Nephron progenitor cell (in vitro differentiated cells): ENCODE data around the gene WDFY3.

Experiments
- DNase-seq: peaks from one replicate; pipeline ENCODE4 v3.0.0; 2021
- H3K27ac Mint-ChIP-seq: 2 replicates; pipeline ENCODE4 v1.8.0; 2021; ENCODE audit warnings: mild to moderate bottlenecking, moderate library complexity, mixed read lengths
- H3K27me3 Mint-ChIP-seq: 2 replicates; pipeline ENCODE4 v1.8.0; 2021; ENCODE audit warnings: mild to moderate bottlenecking, low read depth, mixed read lengths; ENCODE audit not compliant: poor library complexity
- H3K36me3 Mint-ChIP-seq: 2 replicates; pipeline ENCODE4 v1.8.0; 2021; ENCODE audit warnings: low read depth, mixed read lengths
- H3K4me1 Mint-ChIP-seq: 2 replicates; pipeline ENCODE4 v1.8.0; 2021; ENCODE audit warnings: mixed read lengths
- H3K4me3 Mint-ChIP-seq: 2 replicates; pipeline ENCODE4 v1.8.0; 2021; ENCODE audit warnings: mild to moderate bottlenecking, moderate library complexity, mixed read lengths
- H3K9me3 Mint-ChIP-seq: 2 replicates; pipeline ENCODE4 v1.8.0; 2021; ENCODE audit warnings: mild to moderate bottlenecking, moderate library complexity, mixed read lengths
- TF ChIP-seq, protein P1 (sequence below): fragments of 200-600 bp; sonication (generic); IDR thresholded peaks from 2 replicates; pipeline ENCODE4 v1.5.0; 2021; ENCODE audit warnings: antibody characterized with exemption

WDFY3 gene

DNA sequence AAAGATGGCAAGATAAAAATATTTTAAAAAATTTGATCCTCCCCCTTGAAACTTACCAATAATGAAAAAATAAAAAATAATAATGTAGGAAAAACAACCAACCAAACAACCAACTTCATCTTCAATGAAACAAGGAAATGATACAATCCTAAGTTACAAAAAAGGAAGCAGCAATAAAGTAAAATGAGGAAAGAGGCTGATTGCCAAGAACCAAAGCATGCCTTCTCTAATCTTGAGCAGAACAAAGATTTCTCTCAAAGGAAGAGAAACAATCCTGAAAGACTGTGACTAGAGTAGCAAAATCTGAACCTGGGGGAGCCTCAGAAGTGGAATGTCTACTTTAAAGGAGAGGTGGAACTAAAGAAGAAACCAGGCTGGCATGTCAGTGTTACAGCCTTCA lies 10.9 kb upstream of the WDFY3 start:
- no peaks in the 10 kb centered on the region for H3K4me1 Mint-ChIP-seq
- peaks cover 15% of the 10 kb centered on the region for H3K36me3 Mint-ChIP-seq
- H3K4me3 Mint-ChIP-seq, result no peak overlapping the region
- DNase-seq, result no peak
- H3K27ac Mint-ChIP-seq, result no peak overlapping the region
- H3K27me3 Mint-ChIP-seq, result no peaks in the 10 kb centered on the region
- peaks cover 16% of the 10 kb centered on the region for H3K9me3 Mint-ChIP-seq
- TF ChIP-seq, protein P1, sequence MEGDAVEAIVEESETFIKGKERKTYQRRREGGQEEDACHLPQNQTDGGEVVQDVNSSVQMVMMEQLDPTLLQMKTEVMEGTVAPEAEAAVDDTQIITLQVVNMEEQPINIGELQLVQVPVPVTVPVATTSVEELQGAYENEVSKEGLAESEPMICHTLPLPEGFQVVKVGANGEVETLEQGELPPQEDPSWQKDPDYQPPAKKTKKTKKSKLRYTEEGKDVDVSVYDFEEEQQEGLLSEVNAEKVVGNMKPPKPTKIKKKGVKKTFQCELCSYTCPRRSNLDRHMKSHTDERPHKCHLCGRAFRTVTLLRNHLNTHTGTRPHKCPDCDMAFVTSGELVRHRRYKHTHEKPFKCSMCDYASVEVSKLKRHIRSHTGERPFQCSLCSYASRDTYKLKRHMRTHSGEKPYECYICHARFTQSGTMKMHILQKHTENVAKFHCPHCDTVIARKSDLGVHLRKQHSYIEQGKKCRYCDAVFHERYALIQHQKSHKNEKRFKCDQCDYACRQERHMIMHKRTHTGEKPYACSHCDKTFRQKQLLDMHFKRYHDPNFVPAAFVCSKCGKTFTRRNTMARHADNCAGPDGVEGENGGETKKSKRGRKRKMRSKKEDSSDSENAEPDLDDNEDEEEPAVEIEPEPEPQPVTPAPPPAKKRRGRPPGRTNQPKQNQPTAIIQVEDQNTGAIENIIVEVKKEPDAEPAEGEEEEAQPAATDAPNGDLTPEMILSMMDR, result no peak

DNA sequence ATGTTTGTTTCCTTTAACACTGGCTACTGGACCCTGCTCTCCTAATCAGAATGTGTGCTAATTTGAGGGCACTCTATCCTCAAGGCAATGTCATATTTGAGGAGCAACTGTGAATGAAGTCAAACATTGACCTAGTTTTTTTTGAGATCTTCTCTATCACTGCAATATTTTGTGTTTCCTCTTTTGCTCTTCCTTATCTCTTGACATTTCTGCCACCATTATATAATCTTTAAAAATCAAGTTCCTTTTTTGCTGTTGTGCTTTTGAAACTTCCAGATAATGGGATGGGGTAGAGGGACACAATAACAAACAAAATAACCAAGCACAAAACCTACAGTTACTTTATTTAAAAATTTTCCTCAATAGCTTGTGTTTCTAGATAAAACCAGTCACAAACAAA lies 7.4 kb upstream of the WDFY3 start:
- Mint-ChIP-seq H3K27me3 (no peaks in the 10 kb centered on the region), H3K36me3 (peaks cover 7% of the 10 kb centered on the region), H3K4me1 (peaks cover 4% of the 10 kb centered on the region), H3K27ac (no peak overlapping the region), H3K9me3 (no peaks in the 10 kb centered on the region), H3K4me3 (no peak overlapping the region)
- TF ChIP-seq, protein P1, result no peak
- no peak for DNase-seq

DNA sequence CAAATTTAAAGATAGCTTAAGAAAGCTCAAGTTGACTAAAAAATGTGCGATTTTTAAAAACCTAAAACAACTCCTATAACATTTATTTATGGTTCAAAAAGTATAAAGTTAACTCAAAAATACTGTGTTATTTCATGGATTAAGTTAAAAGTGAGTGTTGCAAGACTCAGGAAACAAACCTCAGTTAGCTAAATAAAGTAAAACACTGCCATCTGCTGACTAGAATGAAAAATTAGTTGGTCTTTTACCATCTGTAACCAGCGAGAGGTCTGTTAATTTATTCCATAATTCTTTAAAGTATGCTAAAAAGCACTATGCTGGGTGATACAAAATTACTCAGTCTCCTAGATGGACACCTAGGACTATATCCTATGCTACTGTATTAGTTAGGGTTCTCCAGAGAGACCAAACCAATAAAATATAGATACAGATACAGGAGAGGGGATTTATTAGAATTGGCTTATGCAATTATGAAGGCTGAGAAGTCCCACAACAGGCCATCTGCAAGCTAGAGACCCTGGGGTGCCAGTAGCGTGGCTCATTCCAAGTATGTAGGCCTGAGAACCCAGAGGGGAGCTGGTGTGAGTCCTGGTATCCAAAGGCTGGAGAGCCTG lies 4.9 kb upstream of the WDFY3 start:
- no peak overlapping the region for H3K27ac Mint-ChIP-seq
- H3K27me3 Mint-ChIP-seq, result no peaks in the 10 kb centered on the region
- peaks cover 22% of the 10 kb centered on the region for H3K4me1 Mint-ChIP-seq
- H3K36me3 Mint-ChIP-seq, result peaks cover 7% of the 10 kb centered on the region
- H3K4me3 Mint-ChIP-seq, result no peak overlapping the region
- H3K9me3 Mint-ChIP-seq, result no peaks in the 10 kb centered on the region
- TF ChIP-seq, protein P1, result peak; percentile 47
- no peak for DNase-seq

DNA sequence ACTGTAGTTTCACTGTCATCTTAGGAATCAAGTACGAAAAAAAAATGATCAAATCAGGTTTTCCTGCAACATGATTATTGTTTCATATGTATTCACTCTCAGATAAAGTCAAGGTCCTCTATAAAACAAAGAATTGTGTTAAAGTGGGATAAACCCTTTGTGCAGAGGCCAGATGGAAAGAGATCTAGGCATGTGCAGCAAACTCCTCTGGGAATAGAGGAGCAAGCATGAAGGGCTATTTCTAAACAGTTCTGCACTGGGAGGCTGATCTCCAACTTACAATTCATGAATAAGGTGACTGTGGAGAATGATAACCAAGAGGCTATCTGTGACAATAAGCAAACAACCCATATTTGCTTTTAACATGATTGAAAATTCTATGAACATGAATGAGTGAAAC lies 2.4 kb upstream of the WDFY3 start:
- H3K9me3 Mint-ChIP-seq, result no peaks in the 10 kb centered on the region
- peaks cover under 1% of the 10 kb centered on the region for H3K36me3 Mint-ChIP-seq
- no peaks in the 10 kb centered on the region for H3K27me3 Mint-ChIP-seq
- H3K27ac Mint-ChIP-seq, result no peak overlapping the region
- H3K4me3 Mint-ChIP-seq, result no peak overlapping the region
- H3K4me1 Mint-ChIP-seq, result peaks cover 32% of the 10 kb centered on the region
- TF ChIP-seq, protein P1, result no peak
- no peak for DNase-seq

DNA sequence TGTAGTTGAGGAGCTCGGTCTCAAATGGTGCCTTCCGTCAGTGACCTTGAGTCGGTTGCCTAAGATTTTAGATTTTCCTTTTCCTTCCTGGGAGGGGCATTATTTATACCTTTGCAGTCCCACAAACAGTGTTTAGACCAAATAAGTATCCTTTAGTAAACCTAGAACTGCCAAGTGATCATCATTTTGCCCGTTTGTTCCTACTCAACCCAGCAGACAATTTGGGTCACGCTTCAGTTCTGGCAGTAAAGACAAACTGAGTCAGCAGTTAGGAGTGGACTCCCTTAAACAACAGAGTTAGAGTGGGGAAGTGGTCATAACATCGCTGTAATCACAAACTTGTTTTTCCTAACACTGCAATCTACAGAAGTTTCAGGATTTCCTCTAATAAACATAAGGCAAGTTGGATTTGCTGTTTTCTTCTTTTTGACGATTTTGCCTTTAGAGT lies 777 bp upstream of the WDFY3 start:
- Mint-ChIP-seq H3K9me3 (no peaks in the 10 kb centered on the region), H3K4me3 (peak overlapping the region; percentile 97), H3K27me3 (no peaks in the 10 kb centered on the region), H3K36me3 (peaks cover 17% of the 10 kb centered on the region), H3K4me1 (peaks cover 34% of the 10 kb centered on the region), H3K27ac (peak overlapping the region; percentile 94)
- TF ChIP-seq, protein P1, result no peak
- no peak for DNase-seq
